GM12878 (cell line): Measurements from ENCODE around the gene MALT1. TPM values are rescaled to one million over a fixed set of nuclear protein-coding genes. Genes with fewer than 3 reads are reported as not detected.

Experiments used
- HSF1 ChIP-seq: fragments of 150-350 bp; IDR thresholded peaks from 2 replicates; pipeline ENCODE4 v1.6.1; 2014; ENCODE audit warnings: mild to moderate bottlenecking, low read depth, low read length
- PKNOX1 ChIP-seq: fragments of 450-650 bp; IDR thresholded peaks from 2 replicates; pipeline ENCODE4 v1.6.1; 2016; ENCODE audit warnings: mild to moderate bottlenecking
- SREBF1 ChIP-seq: IDR thresholded peaks from 2 replicates; pipeline ENCODE4 v1.6.1; 2012; ENCODE audit warnings: mild to moderate bottlenecking, low read length
- ZNF592 ChIP-seq: fragments of 450-650 bp; IDR thresholded peaks from 2 replicates; pipeline ENCODE4 v1.6.1; 2017; ENCODE audit warnings: mild to moderate bottlenecking, moderate library complexity
- ZSCAN29 ChIP-seq: fragments of 450-650 bp; IDR thresholded peaks from 2 replicates; pipeline ENCODE4 v1.6.1; 2017; ENCODE audit warnings: mild to moderate bottlenecking, moderate library complexity
- polyA plus RNA-seq, 11 experiments: library from polyadenylated mRNA; depleted of rRNA in 4 of 11; unstranded in 6 of 11; stranded (reverse) in 5 of 11; fragments of >200 nt; fragmentation: Nextera tagmentation in 4 of 11; fragmentation: Illumina TruSeq in 1 of 11; extraction: Ambion mirVana in 4 of 11; extraction: Trizol in 1 of 11; gene quantifications; 1 replicate in 1 of 11; 2 replicates in 10 of 11; pipeline versions ENCODE4 v1.2.1 to v1.2.3, GENCODE V29; 2011 to 2016; ENCODE audit warnings: inconsistent platforms in 2 of 11, missing spikeins in 2 of 11, low read depth in 1 of 11
- total RNA-seq, 4 experiments: library from RNA; depleted of rRNA in 3 of 4; stranded (reverse); fragments of >200 nt in 3 of 4; fragmentation: Illumina TruSeq in 1 of 4; extraction: Trizol in 1 of 4; gene quantifications; 2 replicates each; pipeline versions ENCODE4 v1.2.1 to v1.2.3, GENCODE V29; 2013 to 2021

The MALT1 gene
- total and polyA plus RNA-seq, 10 of the 15 experiments (the other 5 are each of a cell fraction or from before 2014, with no cell fraction given): 17.6 to 126 (median 45.4) TPM

- TF ChIP-seq ZNF592 (no peak), HSF1 (no peak), SREBF1 (no peak), ZSCAN29 (no peak), PKNOX1 (no peak)
These were observed 24.5 kb downstream of the MALT1 start (continued) for GRCh38 chr18:58695772-58696171.
